ENCODE measurements around the gene COQ7. TPM values are rescaled to one million over a fixed set of nuclear protein-coding genes. Genes with fewer than 3 reads are reported as not detected.

The COQ7 gene
- total RNA-seq, 1 experiment from 2014 or later: 26.6 TPM

GRCh38 chr16:19113577-19114358 lies 46.4 kb downstream of the COQ7 start, which contains the start of gene ITPRIPL2 (continued):
- TF ChIP-seq POLR2AphosphoS5 (IDR thresholded peaks at IDR 0.05; ENCODE audit: low read depth, low read length): peak; percentile 70
- peak; percentile 75; the same call in 1 of the 2 replicates for TF ChIP-seq SIN3A (IDR thresholded peaks at IDR 0.05; ENCODE audit: low read depth)
- TF ChIP-seq RAD21 (IDR thresholded peaks at IDR 0.05; ENCODE audit: low read depth): peak; percentile 14; the same call in 1 of the 2 replicates
- TF ChIP-seq YY1 (IDR thresholded peaks at IDR 0.05; ENCODE audit: extremely low read depth, insufficient replicate concordance, low read depth, low read length): peak; percentile 63
- peak; percentile 99 for TF ChIP-seq ZFX (IDR thresholded peaks at IDR 0.05)

DNA sequence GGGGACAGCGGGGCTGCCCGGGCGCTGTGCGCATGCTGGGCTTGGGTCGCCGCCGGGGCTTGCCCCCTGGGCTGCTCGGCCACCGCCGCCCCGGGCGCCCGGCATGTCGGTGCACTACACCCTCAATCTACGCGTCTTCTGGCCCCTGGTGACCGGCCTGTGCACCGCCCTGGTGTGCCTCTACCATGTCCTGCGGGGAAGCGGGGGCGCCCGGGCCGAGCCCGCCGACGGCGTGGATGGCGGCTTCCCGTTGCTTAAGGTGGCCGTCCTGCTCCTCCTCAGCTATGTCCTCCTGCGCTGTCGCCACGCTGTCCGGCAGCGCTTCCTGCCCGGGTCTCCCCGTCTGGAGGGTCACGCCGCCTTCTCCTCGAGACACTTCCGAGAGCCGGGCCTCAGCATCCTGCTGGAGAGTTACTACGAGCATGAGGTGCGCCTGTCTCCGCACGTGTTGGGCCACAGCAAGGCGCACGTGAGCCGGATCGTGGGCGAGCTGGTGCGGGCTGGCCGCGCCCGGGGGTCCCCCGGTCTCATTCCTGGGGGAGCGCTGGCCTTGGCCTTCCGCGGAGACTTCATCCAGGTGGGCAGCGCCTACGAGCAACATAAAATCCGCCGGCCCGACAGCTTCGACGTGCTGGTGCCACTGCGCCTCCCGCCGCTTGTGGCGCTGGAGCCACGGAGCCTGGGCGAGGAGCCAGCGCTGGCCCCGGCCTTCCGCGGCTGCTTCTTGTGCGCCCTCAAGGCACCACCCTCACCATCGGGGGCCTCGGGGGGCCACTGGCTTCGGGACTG lies 47.1 kb downstream of the COQ7 start:
- ATAC-seq (peak; percentile 28), DNase-seq (ENCODE audit: low read depth, low spot score) (no peak)
- ChIA-PET CTCF (interaction anchor here (0.6 to 2.5 kb wide), 9 partner anchors 9 to 65 kb away, joined by 3 to 9 read pairs (median 4); no protein-coding TSS in a partner anchor), RAD21 (ENCODE audit: low non-redundant PET in 1 of 2, low total read pairs in 2 of 2, uncharacterized antibody in 2 of 2, unreplicated experiment in 2 of 2) (no interaction called here), POLR2A (interaction anchor here (1.3 to 2.9 kb wide), 3 partner anchors 8 to 29 kb away, joined by 5 to 17 read pairs (median 10); no protein-coding TSS in a partner anchor)
- Histone ChIP-seq H3K27ac (ENCODE audit: low read depth, low read length) (peak overlapping the region; percentile 99), H3K27me3 (ENCODE audit: insufficient read depth, low read length) (no peaks in the 10 kb centered on the region), H3K4me3 (replicated peaks in 1 of 2; ENCODE audit: low read depth in 1 of 2, low read length in 2 of 2) (peak overlapping the region; percentile 59 to 74), H3K36me3 (ENCODE audit: control insufficient read depth in 1 of 2, insufficient read depth in 2 of 2, low read length in 2 of 2) (peaks cover 4 to 13% of the 10 kb centered on the region in 2 experiments; a peak in 3 of 4 replicates), H3K9ac (ENCODE audit: low read length) (peak overlapping the region; percentile 93), H3K79me2 (ENCODE audit: insufficient read depth, low read length) (peaks cover 68% of the 10 kb centered on the region), H3K9me3 (ENCODE audit: control insufficient read depth in 1 of 2, insufficient read depth in 1 of 2, low read depth in 1 of 2, low read length in 2 of 2) (no peaks in the 10 kb centered on the region), H3K4me2 (ENCODE audit: low read length) (peak overlapping the region; percentile 99), H2AFZ (ENCODE audit: low read depth, low read length, poor library complexity, severe bottlenecking) (no peak overlapping the region), H4K20me1 (ENCODE audit: insufficient read depth) (no peaks in the 10 kb centered on the region), H3K4me1 (ENCODE audit: control insufficient read depth in 1 of 2, insufficient read depth in 2 of 2, low read length in 2 of 2) (peaks cover 54 to 83% of the 10 kb centered on the region in 2 experiments), H3K9me2 (ENCODE audit: insufficient read depth) (no peaks in the 10 kb centered on the region)
- TF ChIP-seq EGR1 (IDR thresholded peaks at IDR 0.05; ENCODE audit: low read depth) (0 out of 2 replicates have a peak, but pooled peaks have one; percentile 37), POLR2AphosphoS5 (IDR thresholded peaks at IDR 0.05; ENCODE audit: low read depth, low read length) (peak; percentile 22; the same call in 1 of the 2 replicates), SIN3A (IDR thresholded peaks at IDR 0.05; ENCODE audit: low read depth) (no peak), JUND (IDR thresholded peaks at IDR 0.05) (no peak), MAX (IDR thresholded peaks at IDR 0.05) (peak; percentile 98), CBX3 (IDR thresholded peaks at IDR 0.05; ENCODE audit: low read depth) (peak; percentile 37; the same call in 1 of the 2 replicates), ZFX (IDR thresholded peaks at IDR 0.05) (peak; percentile 95), RAD21 (IDR thresholded peaks at IDR 0.05; ENCODE audit: low read depth) (peak; percentile 41; the same call in 1 of the 2 replicates)
- TF ChIP-seq, protein P1, sequence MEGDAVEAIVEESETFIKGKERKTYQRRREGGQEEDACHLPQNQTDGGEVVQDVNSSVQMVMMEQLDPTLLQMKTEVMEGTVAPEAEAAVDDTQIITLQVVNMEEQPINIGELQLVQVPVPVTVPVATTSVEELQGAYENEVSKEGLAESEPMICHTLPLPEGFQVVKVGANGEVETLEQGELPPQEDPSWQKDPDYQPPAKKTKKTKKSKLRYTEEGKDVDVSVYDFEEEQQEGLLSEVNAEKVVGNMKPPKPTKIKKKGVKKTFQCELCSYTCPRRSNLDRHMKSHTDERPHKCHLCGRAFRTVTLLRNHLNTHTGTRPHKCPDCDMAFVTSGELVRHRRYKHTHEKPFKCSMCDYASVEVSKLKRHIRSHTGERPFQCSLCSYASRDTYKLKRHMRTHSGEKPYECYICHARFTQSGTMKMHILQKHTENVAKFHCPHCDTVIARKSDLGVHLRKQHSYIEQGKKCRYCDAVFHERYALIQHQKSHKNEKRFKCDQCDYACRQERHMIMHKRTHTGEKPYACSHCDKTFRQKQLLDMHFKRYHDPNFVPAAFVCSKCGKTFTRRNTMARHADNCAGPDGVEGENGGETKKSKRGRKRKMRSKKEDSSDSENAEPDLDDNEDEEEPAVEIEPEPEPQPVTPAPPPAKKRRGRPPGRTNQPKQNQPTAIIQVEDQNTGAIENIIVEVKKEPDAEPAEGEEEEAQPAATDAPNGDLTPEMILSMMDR (IDR thresholded peaks at IDR 0.05 in 2 of 3, conservative IDR thresholded peaks at IDR 0.05 in 1 of 3; ENCODE audit: borderline replicate concordance in 1 of 3, insufficient read depth in 1 of 3, low read depth in 2 of 3, low read length in 2 of 3): peak in 1 of 3 experiments; percentile 85; a peak in 2 of 6 replicates
- BruUV-seq (replicated peaks): no TSS peak
- intact Hi-C loops (cut with micrococcal nuclease): loop anchor here (2.0 kb wide), 1 partner anchor 20 kb away; no protein-coding TSS in a partner anchor
